Bronchial epithelial cell (primary cell): Measurements from ENCODE around the gene PRR36. TPM values are rescaled to one million over a fixed set of nuclear protein-coding genes. Genes with fewer than 3 reads are reported as not detected.

Experiments
- DNase-seq: peaks from one replicate; pipeline ENCODE4 v3.0.0-alpha.2; 2010; ENCODE audit warnings: low read depth
- FAIRE-seq: peaks from 2 replicates; lab custom pipeline; 2011; peaks lifted over from hg19 to GRCh38; lab: Jason Lieb, UNC
- H3K27me3 ChIP-seq: 2 replicates; pipeline ENCODE4 v1.5.1; 2011; ENCODE audit warnings: low read length; ENCODE audit not compliant: control insufficient read depth, insufficient read depth
- H3K36me3 ChIP-seq: 2 replicates; pipeline ENCODE4 v1.5.1; 2011; ENCODE audit warnings: low read length; ENCODE audit not compliant: control insufficient read depth, insufficient read depth
- H3K4me3 ChIP-seq: 2 replicates; pipeline ENCODE4 v1.5.1; 2011; ENCODE audit warnings: mild to moderate bottlenecking, low read depth, low read length, control low read depth
- CTCF ChIP-seq: IDR thresholded peaks from 2 replicates; pipeline ENCODE4 v1.5.1; 2011; ENCODE audit warnings: mild to moderate bottlenecking, moderate library complexity, low read length, control low read depth, inconsistent platforms; ENCODE audit not compliant: insufficient read depth, severe bottlenecking
- total RNA-seq: library from RNA; depleted of rRNA; stranded (reverse); fragments of >200 nt; gene quantifications from 2 replicates; pipeline ENCODE4 v1.2.1, GENCODE V29; 2014

PRR36 gene
- total RNA-seq, 1 donor from 2014 or later: not detected

- Histone ChIP-seq H3K27me3 (no peaks in the 10 kb centered on the region), H3K36me3 (no peaks in the 10 kb centered on the region), H3K4me3 (no peak overlapping the region)
- DNase-seq: no peak
- no peak for FAIRE-seq
- no peak for TF ChIP-seq CTCF
These were observed 17.2 kb downstream of the PRR36 start for GRCh38 chr19:7856679-7857663.

GRCh38 chr19:7856109-7856591, 18.0 kb downstream of the PRR36 start:
- Histone ChIP-seq H3K4me3 (no peak overlapping the region), H3K36me3 (no peaks in the 10 kb centered on the region), H3K27me3 (no peaks in the 10 kb centered on the region)
- DNase-seq: no peak
- TF ChIP-seq CTCF: no peak
- no peak for FAIRE-seq

- TF ChIP-seq CTCF: no peak
- H3K36me3 ChIP-seq: no peaks in the 10 kb centered on the region
- H3K27me3 ChIP-seq: no peaks in the 10 kb centered on the region
- DNase-seq (no peak), FAIRE-seq (no peak)
- H3K4me3 ChIP-seq: no peak overlapping the region
These were observed 18.6 kb downstream of the PRR36 start for GRCh38 chr19:7855426-7856108.

- H3K36me3 ChIP-seq: no peaks in the 10 kb centered on the region
- TF ChIP-seq CTCF: no peak
- no peaks in the 10 kb centered on the region for H3K27me3 ChIP-seq
- no peak for FAIRE-seq
- H3K4me3 ChIP-seq: no peak overlapping the region
- no peak for DNase-seq
These were observed 20.4 kb downstream of the PRR36 start for GRCh38 chr19:7853770-7854128.

GRCh38 chr19:7852851-7853769, 21.1 kb downstream of the PRR36 start:
- TF ChIP-seq CTCF: peak; percentile 92
- no peak overlapping the region for H3K4me3 ChIP-seq
- no peaks in the 10 kb centered on the region for H3K27me3 ChIP-seq
- H3K36me3 ChIP-seq: no peaks in the 10 kb centered on the region
- peak; percentile 54 for DNase-seq
- FAIRE-seq: no peak
